ENCODE data around the gene BEX4. TPM values are rescaled to one million over a fixed set of nuclear protein-coding genes. Genes with fewer than 3 reads are reported as not detected.
"Not testable (repeated sequence)": the region's sequence is repeated elsewhere in the genome, so short reads cannot be mapped to it uniquely, and the experiment has no call there.

Gene BEX4
- total RNA-seq, 2 donors from 2014 or later = 47.5 to 68.8 TPM

GRCh38 chrX:103233263-103233662, 18.4 kb downstream of the BEX4 start:
- DNase-seq = no peak
- ATAC-seq = no peak
- intact Hi-C loops (cut with DNase I) = no loop called here

DNA sequence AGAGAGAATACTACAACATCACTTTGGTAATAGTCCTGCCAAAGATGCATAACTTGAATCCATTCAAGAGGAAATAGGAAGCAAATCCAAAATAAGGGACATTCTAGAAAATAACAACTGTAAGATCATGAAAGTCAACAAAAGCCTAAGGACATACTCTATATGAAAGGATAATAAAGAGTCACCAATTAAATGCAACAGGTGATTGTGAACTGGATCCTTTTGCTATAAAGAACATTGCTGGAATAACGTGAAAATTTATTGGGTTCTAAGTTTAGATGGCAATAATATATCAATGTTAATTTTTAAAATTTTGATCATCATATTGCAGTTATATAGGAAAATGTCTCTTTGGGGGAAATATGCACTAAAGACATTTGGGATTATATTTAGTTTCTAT, 20.0 kb downstream of the BEX4 start:
- intact Hi-C loops (cut with DNase I) = no loop called here
- DNase-seq = no peak
- no peak for ATAC-seq

DNA sequence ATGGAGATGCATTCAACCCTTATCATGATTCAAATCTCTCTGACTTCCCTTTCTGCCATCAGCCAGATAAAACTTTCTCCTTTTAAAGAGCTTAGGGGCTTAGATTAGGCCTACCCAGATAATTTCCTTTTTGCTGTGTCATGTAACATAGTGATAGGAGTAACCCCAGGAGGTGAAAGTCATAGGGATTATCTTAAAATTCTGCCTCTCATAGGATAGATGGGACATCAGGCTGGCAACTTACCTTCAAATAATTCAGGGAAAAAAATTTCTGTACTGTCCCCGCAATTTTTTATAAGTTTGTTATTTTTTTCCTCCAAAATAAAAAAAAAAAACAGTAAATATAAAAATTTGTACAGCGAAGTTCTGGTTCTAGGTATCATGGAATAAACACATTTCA, 20.7 kb downstream of the BEX4 start:
- ATAC-seq; intact Hi-C loops (cut with DNase I); DNase-seq: not testable (repeated sequence)

- DNase-seq = no peak
- no peak for ATAC-seq
Observed at GRCh38 chrX:103236296-103236695, 21.4 kb downstream of the BEX4 start.

DNA sequence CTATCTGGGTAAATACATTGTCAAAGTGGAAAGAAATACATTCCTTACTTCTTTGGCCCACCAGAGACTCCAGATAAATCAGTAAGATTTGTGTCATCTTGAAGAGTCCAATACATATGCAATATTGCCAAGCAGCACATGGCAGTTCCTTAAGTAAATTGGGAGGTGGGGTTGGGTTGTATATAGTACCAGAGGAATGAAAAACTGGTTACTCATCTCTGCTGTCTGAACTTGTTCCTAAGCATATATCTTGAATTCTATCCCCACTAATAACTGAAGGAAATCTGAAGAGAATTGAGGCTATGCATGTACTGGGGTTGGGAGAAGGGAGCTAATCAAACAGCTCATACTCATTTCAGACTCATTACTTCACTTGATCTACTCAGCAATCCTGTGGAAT, 25.2 kb downstream of the BEX4 start:
- DNase-seq = no peak
- ATAC-seq = no peak
- intact Hi-C loops (cut with DNase I) = no loop called here

More at GRCh38 chrX:103236296-103236695, 21.4 kb downstream of the BEX4 start:
- intact Hi-C loops (cut with DNase I) = no loop called here

- intact Hi-C loops (cut with DNase I) = loop anchor here in 1 of 2 donors (5.0 kb wide), 1 partner anchor 36 kb away; no protein-coding TSS in a partner anchor
- DNase-seq (no peak), ATAC-seq (no peak)
Observed at GRCh38 chrX:103248553-103248952, 33.6 kb downstream of the BEX4 start.

DNA sequence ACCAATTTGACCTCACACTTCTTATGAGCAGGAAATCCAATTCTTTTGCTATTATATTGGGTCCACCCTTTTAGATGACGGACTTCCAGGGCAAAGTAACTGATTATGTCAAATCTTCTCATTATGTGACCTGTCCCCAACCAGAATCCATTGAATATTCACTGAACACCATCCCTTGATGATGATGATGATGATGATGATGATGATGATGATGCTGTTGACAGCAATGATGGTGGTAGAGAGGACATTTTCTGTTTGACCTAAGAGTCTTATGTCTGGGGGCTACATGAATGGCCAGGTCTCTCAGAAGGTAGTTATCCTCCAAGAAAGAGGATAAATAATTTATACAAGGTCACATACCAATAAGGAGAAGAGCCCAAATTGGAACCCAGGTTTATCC, 34.9 kb downstream of the BEX4 start:
- ATAC-seq (no peak), DNase-seq (no peak)
- intact Hi-C loops (cut with DNase I) = loop anchor here in 1 of 2 donors (5.0 kb wide), 1 partner anchor 38 kb away; no protein-coding TSS in a partner anchor

- intact Hi-C loops (cut with DNase I) = no loop called here
- ATAC-seq = no peak
- no peak for DNase-seq
Observed at GRCh38 chrX:103250977-103251376, 36.1 kb downstream of the BEX4 start.

GRCh38 chrX:103253608-103254007, 38.7 kb downstream of the BEX4 start:
- intact Hi-C loops (cut with DNase I) = no loop called here
- DNase-seq (peak; percentile 21), ATAC-seq (peak in 1 of 2 donors; percentile 63)

- peak; percentile 76 to 85 for ATAC-seq
- intact Hi-C loops (cut with DNase I) = no loop called here
- peak; percentile 51 for DNase-seq
Observed at GRCh38 chrX:103254171-103254824, 39.4 kb downstream of the BEX4 start.

DNA sequence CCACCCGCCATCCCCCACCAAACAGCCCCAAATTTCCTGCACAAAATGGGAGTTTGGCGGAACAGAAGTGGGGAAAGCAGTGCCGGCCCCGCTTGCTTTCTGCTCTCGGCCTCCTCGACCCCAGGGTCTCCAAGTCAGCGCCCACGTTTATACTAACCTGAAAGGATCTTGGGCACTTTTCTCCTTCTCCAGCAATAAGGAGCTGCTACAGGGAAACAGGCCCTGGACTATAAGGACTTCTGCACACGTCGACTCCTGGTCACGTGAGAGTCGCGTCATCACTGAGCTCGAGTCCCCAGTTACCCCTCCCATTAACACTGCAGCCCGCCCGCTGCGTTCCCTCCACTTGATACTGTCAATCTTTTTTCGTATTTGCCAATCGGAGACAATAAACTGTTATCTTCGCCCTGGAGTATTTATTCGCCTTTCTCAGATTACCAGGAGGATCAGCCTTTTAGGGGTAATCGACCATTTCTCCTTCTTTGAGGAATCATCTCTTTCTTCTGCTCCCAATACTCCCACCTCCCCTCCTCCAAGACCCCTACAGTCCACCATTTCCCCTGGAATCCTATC, 40.1 kb downstream of the BEX4 start, which contains the start of gene TCEAL8:
TSS of gene TCEAL8 (minus strand) at position 235 of the 573 bp plus-strand sequence. CDS start 1,176 bp downstream, outside the sequence.
- peak; percentile 87 for DNase-seq
- ATAC-seq = peak; percentile 96 to 99
- intact Hi-C loops (cut with DNase I) = no loop called here

- intact Hi-C loops (cut with DNase I) = no loop called here
- ATAC-seq (no peak), DNase-seq (no peak)
Observed at GRCh38 chrX:103256651-103257050, 41.7 kb downstream of the BEX4 start.

- intact Hi-C loops (cut with DNase I) = no loop called here
- no peak for ATAC-seq
- no peak for DNase-seq
Observed at GRCh38 chrX:103258275-103258674, 43.4 kb downstream of the BEX4 start.

Other genes with a start within 250 kb of the BEX4 start
- 1 to 10 TPM; 2.2 to 8.9 TPM for gene BEX1, start 150.9 kb upstream of the BEX4 start, total RNA-seq
- 1 to 10 TPM; 1.0 to 1.6 TPM for gene NXF3, start 122.0 kb upstream of the BEX4 start, total RNA-seq
- 10 to 100 TPM; 46.1 to 53.3 TPM for gene TCEAL8, start 40.0 kb downstream of the BEX4 start, total RNA-seq
- gene TCEAL5, start 61.6 kb downstream of the BEX4 start, total RNA-seq = under 1 TPM; 0.50 TPM
- gene BEX2, start 95.9 kb downstream of the BEX4 start, total RNA-seq = 10 to 100 TPM in 1 of 2 donors, 1 to 10 TPM in 1; 8.4 to 18.6 TPM
- gene TCEAL7, start 115.1 kb downstream of the BEX4 start, total RNA-seq = 1 to 10 TPM; 4.9 to 6.4 TPM
- 10 to 100 TPM; 28.6 to 42.1 TPM for gene TCEAL9, start 141.4 kb downstream of the BEX4 start, total RNA-seq
- 100 to 1,000 TPM; 147 to 168 TPM for gene BEX3, start 161.4 kb downstream of the BEX4 start, total RNA-seq